Measurements from ENCODE around the gene LAMA4. TPM values are rescaled to one million over a fixed set of nuclear protein-coding genes. Genes with fewer than 3 reads are reported as not detected.

The LAMA4 gene
- 1.7 to 2.4 TPM (median 1.9 TPM) in 5 replicates for total RNA-seq (2022; extraction: Qiagen RNA extraction; ENCODE audit: low read depth)

GRCh38 chr6:112253841-112254816, at the start of gene LAMA4:
LAMA4 (minus strand) TSS chr6:112254567; CDS start chr6:112254150, 417 bp downstream.

GRCh38 chr6:112087136-112087911, 167.0 kb downstream of the LAMA4 start, which contains the start of the genes FAM229B and TUBE1:
FAM229B (plus strand) TSS chr6:112087591; CDS start chr6:112099284, 11,693 bp downstream.
TUBE1 (minus strand) TSS chr6:112087482; CDS start chr6:112087434, 48 bp downstream.

Other genes with a start within 250 kb of the LAMA4 start
- gene CCN6, start 200.5 kb downstream of the LAMA4 start, total RNA-seq (2022; extraction: Qiagen RNA extraction; ENCODE audit: low read depth), result not detected in 5 replicates
- gene TUBE1, start 167.1 kb downstream of the LAMA4 start, total RNA-seq (2022; extraction: Qiagen RNA extraction; ENCODE audit: low read depth), result 5.6 to 7.2 TPM (median 6.4 TPM) in 5 replicates
- gene FAM229B, start 167.0 kb downstream of the LAMA4 start, total RNA-seq (2022; extraction: Qiagen RNA extraction; ENCODE audit: low read depth), result 5.1 to 11.2 TPM (median 8.7 TPM) in 5 replicates
- 0.09 TPM in 1 of 5 replicates, not detected in the others for gene RFPL4B, start 92.8 kb upstream of the LAMA4 start, total RNA-seq (2022; extraction: Qiagen RNA extraction; ENCODE audit: low read depth)